ENCODE results near the gene ARHGEF6.

- TF ChIP-seq CTCF (IDR thresholded peaks at IDR 0.05) = no peak
- no peak for TF ChIP-seq POLR2A (IDR thresholded peaks at IDR 0.05)
- TF ChIP-seq POLR2AphosphoS5 (IDR thresholded peaks at IDR 0.05) = no peak
Observed at GRCh38 chrX:136625246-136625645, 155.5 kb downstream of the ARHGEF6 start.

Data from stomach (tissue), 4 donors.